Cardiac septum (tissue), 1 donor: Measurements from ENCODE around the gene SORBS1. TPM values are rescaled to one million over a fixed set of nuclear protein-coding genes. Genes with fewer than 3 reads are reported as not detected.
"Not testable (repeated sequence)": the region's sequence is repeated elsewhere in the genome, so short reads cannot be mapped to it uniquely, and the experiment has no call there.

Source experiments
- DNase-seq: peaks from one replicate; pipeline ENCODE4 v3.0.0-alpha.2; 2020; ENCODE audit warnings: low spot score
- intact Hi-C: fragments of 100-400 bp; cut with DNase I; formaldehyde crosslinking; loops from one replicate; pipeline ENCODE4 v1.14.0; 2022
- total RNA-seq: library from RNA; stranded (reverse); fragmentation: NEBNext Ultra II Directional; extraction: Animal tissue kit (Norgen Biotek cat#: 25700); gene quantifications from one replicate; pipeline ENCODE4 v1.2.1, GENCODE V29; 2021
- donor health status: DM: no; HTN: no; CAD: no.

SORBS1 gene
- total RNA-seq, 1 donor from 2014 or later, result 1,045 TPM

DNA sequence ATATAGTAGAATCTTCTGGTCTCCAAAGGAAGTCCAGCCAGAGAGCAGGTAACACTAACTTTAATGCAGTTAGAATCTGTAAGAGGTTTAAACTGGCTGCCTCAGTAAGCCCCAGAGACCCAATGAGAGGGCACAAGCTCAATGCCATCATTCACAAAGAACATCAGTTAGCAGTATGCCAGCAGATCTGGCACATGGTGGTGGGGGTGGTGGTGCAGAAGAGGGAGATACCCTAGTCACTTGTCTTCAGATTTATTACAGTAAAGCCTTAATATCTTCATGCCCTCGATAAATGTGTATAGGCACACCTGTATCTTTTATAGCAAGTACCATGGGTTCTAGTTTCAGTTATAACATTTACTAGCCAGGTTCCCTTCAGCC, 86.2 kb downstream of the SORBS1 start:
- DNase-seq, result no peak
- intact Hi-C loops, result loop anchor here (2.0 to 5.0 kb wide), 2 partner anchors 26 to 43 kb away; no protein-coding TSS in a partner anchor

DNA sequence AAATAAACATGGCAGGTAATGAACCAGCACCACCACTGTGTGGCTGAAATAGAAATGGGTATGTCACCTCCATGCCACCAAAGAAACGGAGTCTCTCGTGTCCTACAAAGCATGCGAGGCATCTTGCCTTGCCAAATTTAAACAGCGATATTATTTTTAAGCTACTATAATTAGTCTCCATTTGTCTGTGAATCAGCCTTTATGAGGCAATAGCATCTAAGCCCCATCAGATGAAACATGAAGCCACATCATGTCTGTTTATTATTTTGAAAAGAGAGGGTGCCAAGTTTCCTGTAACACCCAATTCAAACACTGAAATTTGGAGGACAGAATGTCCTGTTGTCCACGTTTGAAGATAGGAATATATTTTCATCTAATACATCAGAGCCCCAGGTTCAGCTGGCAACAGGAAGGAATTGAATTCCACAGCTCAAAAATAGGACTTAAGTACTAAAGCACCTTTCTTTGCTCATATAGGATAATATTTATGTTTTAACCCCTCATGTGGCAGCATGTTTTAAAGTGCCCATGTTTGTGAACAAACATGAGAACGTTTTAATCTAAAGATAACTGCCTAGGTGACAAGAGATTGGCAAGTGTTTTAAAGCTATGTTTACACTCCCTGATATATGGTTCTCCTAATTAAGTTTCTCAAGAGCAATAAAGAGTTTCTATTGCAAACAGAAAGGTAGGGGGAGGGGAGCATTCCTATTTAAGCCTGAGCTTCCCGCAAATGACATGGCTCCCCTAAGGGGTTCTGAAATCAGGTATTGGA, 86.8 kb downstream of the SORBS1 start:
- no peak for DNase-seq
- intact Hi-C loops, result loop anchor here (2.0 to 5.0 kb wide), 3 partner anchors 26 to 128 kb away; no protein-coding TSS in a partner anchor

DNA sequence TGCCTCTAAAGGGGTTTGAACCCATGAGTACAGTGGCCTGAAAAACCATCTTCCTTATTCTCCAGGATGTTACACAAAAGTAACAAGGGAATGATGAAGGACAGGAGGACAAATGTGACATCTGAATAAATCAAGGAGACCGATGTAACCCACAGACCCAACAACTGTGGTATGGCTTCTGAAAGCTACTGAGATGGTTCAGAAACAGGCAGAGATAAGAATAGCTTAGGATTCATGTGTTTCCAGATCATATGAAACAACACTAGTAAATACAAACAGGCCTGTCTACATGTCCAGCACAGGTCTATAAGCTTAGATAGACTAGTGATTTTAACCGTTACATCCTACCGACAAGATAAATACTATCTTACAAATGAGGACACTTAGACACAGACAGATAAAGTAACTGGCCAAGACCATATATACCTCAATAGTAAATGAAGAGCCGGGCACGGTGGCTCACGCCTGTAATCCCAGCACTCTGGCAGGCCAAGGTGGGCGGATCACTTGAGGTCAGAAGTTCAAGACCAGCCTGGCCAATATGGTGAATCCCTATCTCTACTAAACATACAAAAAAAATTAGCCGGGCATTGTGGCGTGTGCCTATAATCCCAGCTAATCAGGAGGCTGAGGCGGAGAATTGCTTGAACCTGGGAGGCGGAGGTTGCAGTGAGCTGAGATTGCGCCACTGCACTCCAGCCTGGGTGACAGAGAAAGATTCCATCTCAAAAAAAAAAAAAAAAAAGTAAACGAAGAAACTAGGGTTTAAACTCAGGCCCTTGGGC, 88.7 kb downstream of the SORBS1 start:
- DNase-seq, result no peak
- intact Hi-C loops, result loop anchor here (5.0 kb wide), 1 partner anchor 130 kb away; no protein-coding TSS in a partner anchor

DNA sequence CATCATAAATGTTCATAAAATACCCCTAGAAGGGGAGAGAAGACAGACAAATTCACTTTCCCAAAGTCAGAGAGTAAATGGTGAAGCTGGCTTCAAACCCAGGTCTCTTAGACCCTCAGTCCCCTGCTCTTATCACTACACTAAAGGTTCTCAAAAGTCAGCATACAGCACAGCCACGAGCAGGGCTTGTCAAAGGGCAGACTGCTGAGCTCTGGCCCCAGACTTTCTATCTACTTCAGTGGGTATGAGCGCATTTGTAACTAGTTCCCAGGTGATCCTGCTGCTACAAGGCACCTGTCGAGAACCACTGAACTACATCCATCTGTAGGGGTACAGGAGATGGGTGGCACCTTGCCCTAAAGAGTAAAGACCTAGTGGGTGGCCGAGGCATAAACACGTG, 91.5 kb downstream of the SORBS1 start:
- intact Hi-C loops, result loop anchor here (5.0 kb wide), 1 partner anchor 133 kb away; no protein-coding TSS in a partner anchor
- DNase-seq, result no peak

DNA sequence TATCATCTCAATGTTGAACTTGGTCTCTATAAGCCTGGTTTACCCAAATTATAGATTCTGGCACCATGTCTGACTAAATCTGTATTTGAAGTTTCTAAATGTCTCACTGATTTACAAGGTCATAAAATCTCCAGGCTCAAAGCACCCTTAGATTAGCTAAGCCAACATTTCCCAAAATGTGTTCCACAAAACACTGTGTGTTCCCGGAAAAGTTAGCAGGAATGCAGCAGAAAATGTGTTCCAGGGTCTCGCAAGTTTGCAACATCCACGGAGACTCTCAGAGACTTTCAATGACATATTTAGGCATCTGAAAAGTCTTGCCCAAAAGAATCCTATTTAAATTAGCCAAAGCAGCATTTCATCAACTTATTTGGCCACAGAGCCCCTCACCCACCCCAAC, 91.9 kb downstream of the SORBS1 start:
- no peak for DNase-seq
- intact Hi-C loops, result no loop called here

DNA sequence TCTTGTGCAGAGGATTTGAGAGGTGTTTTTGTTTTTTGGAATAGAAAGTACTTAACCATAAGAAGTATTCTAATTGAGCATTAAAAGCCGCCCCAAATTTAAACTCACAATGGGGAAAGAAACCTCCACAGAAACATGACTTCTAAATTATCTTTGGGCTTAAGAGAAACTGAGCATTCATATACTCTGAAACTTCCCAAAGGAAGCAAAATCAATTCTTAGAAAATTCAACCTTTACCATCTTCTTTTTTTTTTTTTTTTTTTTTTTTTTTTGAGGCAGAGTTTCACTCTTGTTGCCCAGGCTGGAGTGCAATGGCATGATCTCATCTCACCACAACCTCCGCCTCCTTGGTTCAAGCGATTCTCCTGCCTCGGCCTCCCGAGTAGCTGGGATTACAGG, 93.5 kb downstream of the SORBS1 start:
- DNase-seq, intact Hi-C loops: not testable (repeated sequence)

DNA sequence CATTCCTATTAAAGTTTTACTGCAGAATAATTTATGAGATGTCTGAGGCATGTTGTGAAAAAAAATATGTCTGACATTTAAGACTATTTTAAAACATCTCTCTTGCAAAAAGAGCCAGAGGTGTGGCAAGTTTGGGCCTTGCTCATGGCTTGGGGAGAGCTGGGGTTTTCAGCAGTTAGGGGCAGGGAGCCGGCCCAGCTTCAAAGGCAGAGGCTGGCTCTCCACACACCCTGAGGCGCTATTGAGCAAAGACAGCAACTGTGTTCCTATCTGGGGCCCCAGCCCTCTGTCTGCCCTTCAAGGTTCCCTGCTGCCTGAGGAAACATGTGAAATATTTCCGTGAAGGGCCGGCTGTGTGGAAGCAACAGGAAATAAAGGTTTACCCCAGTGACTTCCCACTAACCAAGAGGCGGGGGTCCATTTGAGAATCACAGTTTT, 94.0 kb downstream of the SORBS1 start:
- DNase-seq, result no peak

DNA sequence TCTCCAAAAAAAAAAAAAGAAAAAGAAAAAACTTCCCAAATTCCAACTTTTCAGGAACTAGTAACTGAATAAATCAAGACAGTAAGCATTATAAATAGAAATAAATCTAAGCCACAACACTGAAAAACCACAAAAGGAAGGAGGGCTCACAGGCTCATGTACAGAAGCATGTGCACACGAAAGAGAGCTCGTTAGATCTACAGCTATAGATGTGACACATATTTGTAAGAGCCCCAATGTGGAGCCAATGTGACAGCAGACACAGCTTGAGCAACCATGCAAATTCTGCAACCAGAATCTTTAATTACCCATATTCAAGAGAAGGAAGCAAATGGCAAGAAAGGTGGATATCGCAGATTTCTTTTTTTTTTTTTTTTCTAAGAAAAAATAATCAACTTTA, 94.7 kb downstream of the SORBS1 start:
- intact Hi-C loops, result no loop called here
- DNase-seq, result no peak

More for the DNA sequence above, 94.0 kb downstream of the SORBS1 start:
- intact Hi-C loops, result no loop called here

DNA sequence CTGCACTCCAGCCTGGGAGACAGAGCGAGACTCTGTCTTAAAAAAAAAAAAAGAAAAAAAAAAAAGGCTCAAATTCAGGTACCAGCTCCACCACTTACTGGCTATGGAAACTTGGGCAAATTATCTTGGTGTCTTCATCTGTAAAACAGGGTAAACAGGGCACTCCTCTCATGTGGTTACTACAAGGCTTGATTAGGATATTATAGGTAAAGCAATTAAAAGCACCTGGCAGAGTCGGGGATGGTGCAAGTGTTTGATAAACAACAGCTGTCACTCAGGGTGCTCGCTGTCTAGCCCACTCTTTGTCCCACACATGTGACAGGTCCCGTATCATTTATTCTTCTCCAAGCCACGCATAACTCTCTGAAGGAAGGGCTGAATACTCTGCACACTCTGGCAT, 96.9 kb downstream of the SORBS1 start:
- intact Hi-C loops, result no loop called here
- DNase-seq, result no peak

DNA sequence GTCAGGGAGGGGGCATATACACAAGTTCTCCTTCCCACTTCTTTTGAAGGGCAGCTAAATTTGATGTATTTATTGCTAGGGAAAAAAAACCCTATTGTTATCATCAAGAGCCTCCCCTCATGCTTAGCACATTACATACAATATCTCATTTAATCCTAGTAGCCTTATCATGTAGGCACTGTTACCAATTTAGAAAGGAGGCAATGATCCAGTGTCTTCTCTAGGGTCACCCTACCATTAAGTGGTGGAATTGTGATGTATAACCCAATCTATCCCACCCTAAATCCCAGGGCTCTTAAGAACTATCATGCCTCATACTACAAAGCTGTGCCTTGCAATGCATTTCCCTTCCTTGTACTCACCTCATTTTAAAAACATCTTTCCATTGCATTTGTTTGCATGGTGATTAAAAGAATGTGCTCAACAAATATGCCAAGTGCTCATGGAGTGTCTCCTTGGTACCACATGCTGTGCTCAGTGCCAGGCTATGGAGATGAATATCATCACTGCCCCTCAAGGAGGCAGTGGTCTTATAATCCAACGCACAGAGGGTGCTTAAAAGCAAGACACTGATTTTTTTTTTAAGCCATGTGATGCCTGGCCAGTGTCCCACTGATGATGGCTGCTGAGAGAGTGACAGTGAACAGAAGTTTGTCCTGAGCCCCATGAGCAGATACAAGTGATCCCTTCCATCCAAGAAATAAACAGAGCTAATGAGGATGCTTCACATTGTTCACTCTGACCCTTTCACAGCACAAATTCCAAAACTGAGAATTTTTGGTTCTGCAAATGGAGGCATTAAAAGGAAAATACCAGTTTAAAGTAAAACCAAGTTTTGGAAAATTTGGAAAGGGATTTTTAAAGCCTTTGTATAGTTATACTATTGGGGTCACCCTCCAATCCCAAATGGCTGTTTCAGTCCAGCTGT, 98.2 kb downstream of the SORBS1 start:
- intact Hi-C loops, result no loop called here
- DNase-seq, result no peak

DNA sequence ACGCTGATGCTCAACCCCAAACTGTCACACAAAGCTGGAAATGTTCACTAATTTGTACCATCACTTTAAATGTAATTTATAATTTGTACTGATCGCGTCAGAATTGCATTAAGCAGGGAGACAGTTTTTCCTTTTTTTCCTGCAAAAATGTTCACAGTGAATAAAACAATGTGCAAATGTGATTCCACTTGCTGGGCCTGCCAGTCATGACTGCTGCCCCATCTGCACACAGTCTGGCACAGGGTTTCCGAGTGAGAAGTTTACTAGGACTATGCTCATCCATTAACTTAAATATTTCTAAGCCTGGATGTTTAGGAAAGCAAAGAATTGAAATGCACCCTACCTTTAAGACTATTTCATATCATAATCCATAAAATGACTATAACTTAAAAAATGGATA, 99.6 kb downstream of the SORBS1 start:
- no peak for DNase-seq
- intact Hi-C loops, result no loop called here

DNA sequence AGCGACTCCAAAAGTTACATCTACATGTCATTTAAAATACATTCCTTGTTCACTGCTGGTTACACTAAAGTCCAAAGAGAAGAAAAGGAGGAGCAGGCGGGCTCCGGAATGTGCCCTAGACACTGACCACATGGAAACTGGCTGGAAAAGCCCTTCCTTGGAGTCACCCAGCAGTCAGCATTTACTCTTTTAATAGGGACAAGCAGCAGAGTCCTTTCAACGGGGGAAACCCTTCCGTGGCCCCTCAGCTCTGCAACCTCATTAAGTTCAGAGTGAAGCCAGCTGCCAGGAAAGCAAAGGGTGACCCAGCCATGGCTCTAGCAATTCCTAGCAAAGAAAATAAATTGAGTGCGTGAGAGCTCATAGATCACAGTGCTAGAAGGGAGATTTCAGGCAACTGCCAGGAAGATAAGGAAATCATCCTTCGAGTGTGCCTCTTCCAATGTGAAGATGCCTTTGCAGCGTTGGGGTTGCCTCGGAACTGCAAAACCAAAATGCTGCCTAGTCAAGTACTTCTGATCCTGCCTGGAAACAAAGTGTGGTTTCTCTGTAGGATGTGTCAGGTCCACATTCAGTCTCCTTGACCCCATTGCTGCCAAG, 101.6 kb downstream of the SORBS1 start:
- no peak for DNase-seq

DNA sequence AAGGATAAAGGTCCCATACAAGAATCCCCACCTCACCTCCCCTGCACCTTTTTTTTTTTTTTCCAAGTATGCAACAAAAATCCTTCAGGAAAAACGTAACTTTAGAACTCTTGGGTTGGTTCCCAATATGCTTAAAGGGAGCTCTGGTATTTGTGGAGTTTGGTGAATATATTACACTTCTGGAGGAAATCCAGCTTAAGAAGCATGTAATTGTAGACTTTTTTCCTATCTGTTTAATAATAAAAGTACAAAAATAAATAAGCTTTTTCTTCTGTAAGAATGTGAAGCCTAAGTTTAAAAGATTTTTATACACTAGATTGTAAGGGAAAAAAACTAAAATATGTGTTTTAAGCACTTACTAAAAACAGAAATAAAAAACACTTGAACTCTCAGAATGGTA, 102.3 kb downstream of the SORBS1 start:
- DNase-seq, result no peak
- intact Hi-C loops, result no loop called here

More for the DNA sequence above, 101.6 kb downstream of the SORBS1 start:
- intact Hi-C loops, result no loop called here

DNA sequence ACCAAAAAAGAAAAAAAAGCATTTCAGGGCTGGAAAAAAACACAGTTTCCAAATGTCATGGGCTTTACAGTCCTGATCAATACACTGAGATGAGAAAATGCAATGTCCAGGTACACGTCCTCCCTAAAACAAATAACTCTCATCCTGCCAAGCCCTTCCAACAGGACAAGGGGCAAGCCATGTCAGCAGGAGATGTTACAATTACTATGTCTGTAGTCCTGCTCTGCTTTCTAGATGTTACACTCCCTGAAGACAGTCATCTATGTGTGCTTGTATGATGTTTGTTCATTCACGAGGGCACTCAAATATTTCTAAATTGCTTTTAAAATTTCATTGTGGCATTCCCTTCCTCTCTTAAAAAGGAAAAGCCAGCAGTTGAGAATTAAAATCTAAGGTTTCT, 103.2 kb downstream of the SORBS1 start:
- intact Hi-C loops, result no loop called here
- DNase-seq, result no peak

DNA sequence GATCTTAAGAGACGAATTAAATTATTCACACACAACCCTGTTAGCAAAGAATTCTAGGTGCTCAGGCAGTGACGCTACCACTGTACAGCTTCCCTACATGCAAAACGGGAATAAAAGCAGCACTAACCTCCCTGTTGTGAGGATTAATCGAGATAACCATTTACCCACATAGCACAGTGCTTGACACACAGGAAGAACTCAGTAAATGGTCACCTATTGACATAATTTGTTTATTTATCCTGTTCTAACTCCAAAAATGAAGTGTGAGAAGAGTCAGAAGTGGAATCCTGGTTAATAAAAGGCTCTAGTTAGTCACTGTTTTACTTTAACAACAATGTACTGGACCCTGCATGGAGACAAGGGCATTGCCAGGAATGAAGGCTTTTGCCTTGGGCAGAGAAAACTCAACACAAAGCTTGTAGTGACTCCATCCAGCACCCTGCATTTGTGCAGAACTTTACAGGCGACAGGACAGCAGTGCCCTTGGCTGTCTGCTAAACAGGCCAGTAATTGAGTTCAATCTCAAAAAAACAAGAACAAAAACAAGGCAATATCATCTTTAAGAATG, 103.8 kb downstream of the SORBS1 start:
- intact Hi-C loops, result no loop called here
- no peak for DNase-seq

DNA sequence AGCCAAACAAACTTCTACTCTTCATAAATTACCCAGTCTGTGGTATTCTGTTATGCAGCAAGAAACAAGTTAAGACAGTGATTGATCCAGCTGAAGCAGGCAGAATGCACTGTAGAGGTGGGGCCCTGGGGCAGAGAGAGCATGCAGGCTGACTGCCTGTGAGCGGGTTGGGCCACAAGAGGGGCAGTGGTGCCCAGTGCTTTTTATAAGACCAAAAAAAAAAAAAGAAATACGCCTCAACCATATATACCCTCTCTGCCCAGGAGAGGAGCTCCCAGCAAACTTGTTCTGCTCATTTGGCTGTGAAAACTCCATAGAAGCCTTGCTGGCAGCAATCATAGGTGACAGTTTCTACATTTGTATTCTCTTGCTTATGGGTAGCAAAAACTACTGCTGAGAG, 104.7 kb downstream of the SORBS1 start:
- DNase-seq, result no peak

DNA sequence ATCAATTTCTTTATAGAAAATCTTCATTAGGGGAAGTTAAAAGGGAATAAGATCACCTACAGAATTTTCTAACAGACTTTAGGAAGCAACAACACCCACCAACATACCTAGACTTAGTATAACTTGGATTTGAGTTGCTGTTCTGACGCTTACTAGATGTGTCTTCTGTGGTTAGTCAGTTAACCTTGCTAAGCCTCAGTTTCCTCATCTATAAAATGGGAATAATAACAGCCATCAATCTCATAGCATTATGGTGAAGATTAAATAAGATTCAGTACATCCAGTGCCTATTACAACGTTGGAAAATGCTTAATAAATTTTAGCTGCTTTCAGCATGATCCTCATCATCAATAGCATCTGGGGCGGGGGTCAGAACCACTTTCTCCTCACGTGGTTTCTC, 106.2 kb downstream of the SORBS1 start:
- intact Hi-C loops, result no loop called here
- no peak for DNase-seq

More for the DNA sequence above, 104.7 kb downstream of the SORBS1 start:
- intact Hi-C loops, result no loop called here

DNA sequence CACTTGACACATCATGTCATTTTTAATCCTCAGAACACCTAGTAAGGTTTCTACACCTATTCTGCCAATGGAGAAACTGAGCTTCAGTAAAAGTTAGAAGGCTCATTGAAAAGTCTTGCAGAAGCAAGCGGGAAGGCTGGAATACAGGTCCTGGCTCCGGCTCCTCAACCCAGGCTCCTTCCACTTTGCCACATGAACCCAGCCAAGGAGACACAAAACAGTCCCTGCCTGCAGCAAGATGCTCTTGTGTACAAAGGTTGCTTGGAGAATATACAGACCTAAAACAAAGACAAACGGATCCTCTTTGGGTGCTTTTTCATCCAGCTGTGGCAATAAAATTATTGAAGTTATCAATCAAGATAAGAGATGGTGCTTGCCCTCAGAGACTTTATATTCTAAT, 106.8 kb downstream of the SORBS1 start:
- intact Hi-C loops, result no loop called here
- no peak for DNase-seq
